ENCODE data around the gene COX7A2. TPM values are rescaled to one million over a fixed set of nuclear protein-coding genes. Genes with fewer than 3 reads are reported as not detected.

The COX7A2 gene
- polyA plus RNA-seq, 3 donors = 228 to 287 (median 285) TPM

- DNase-seq = no peak
Observed at GRCh38 chr6:75233092-75233615, 10.4 kb downstream of the COX7A2 start.

GRCh38 chr6:75230484-75231325 lies 12.9 kb downstream of the COX7A2 start:
- DNase-seq = no peak

- DNase-seq = no peak
Observed at GRCh38 chr6:75224303-75224926, 19.2 kb downstream of the COX7A2 start.

GRCh38 chr6:75223428-75223827 lies 20.2 kb downstream of the COX7A2 start:
- no peak for DNase-seq

GRCh38 chr6:75222261-75222660 lies 21.3 kb downstream of the COX7A2 start:
- no peak for DNase-seq

GRCh38 chr6:75221116-75221515 lies 22.5 kb downstream of the COX7A2 start:
- DNase-seq = no peak

GRCh38 chr6:75220357-75220756 lies 23.2 kb downstream of the COX7A2 start:
- DNase-seq = no peak

- DNase-seq = no peak
Observed at GRCh38 chr6:75219263-75219662, 24.3 kb downstream of the COX7A2 start.

- no peak for DNase-seq
Observed at GRCh38 chr6:75217193-75217592, 26.4 kb downstream of the COX7A2 start.

GRCh38 chr6:75215291-75215690 lies 28.3 kb downstream of the COX7A2 start:
- DNase-seq = no peak

GRCh38 chr6:75213732-75214131 lies 29.9 kb downstream of the COX7A2 start:
- DNase-seq = no peak

GRCh38 chr6:75213112-75213511 lies 30.5 kb downstream of the COX7A2 start:
- DNase-seq = no peak

- no peak for DNase-seq
Observed at GRCh38 chr6:75211920-75212590, 31.5 kb downstream of the COX7A2 start.

GRCh38 chr6:75210885-75211739 lies 32.5 kb downstream of the COX7A2 start:
- DNase-seq = no peak

GRCh38 chr6:75209184-75209723 lies 34.3 kb downstream of the COX7A2 start:
- no peak for DNase-seq

- DNase-seq = peak; percentile 85
Observed at GRCh38 chr6:75208298-75209183, 35.1 kb downstream of the COX7A2 start.

- no peak for DNase-seq
Observed at GRCh38 chr6:75206576-75207342, 36.8 kb downstream of the COX7A2 start.

- no peak for DNase-seq
Observed at GRCh38 chr6:75205776-75206575, 37.6 kb downstream of the COX7A2 start, which contains the start of gene COL12A1. Gene COL12A1 (minus strand): TSS chr6:75206053. CDS start chr6:75202792, 3,261 bp downstream.
